C4-2B (cell line): ENCODE data around the gene DNAH14.

Experiments used
- CTCF ChIP-seq: fragments of 450-650 bp; conservative IDR thresholded peaks from 2 replicates; pipeline ENCODE4 v1.5.1; 2017; ENCODE audit warnings: mild to moderate bottlenecking
- ZFX ChIP-seq: fragments of 450-650 bp; IDR thresholded peaks from 2 replicates; pipeline ENCODE4 v1.6.1; 2017

- no peak for TF ChIP-seq CTCF
- no peak for TF ChIP-seq ZFX
Observed at GRCh38 chr1:225348400-225348799, 418.9 kb downstream of the DNAH14 start.
